ENCODE results near the gene ATP2B3. TPM values are rescaled to one million over a fixed set of nuclear protein-coding genes. Genes with fewer than 3 reads are reported as not detected.

The ATP2B3 gene
- total RNA-seq, 2 donors from 2014 or later = not detected

DNA sequence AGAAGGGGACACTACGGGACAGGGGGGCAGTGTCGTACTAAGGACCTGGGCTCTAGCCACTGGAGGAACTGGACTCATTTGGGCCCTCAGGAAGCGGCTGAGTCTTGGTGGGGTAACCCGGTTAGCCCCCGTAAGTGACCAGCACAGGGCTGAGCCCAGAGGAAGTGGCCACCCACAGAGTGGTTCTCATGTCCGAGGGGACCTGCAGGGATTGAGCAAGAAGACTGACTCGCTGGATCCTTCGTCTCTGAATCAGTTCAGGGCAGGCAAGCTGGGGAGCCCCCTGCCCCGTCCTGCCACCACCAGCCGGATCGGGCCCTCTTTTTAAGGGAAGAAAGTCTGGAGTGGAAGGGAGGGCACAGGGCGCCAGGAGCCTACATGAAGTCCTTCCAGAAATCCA is 23.4 kb upstream of the ATP2B3 start:
- H3K27me3 ChIP-seq = no peaks in the 10 kb centered on the region
- DNase-seq (ENCODE audit: low spot score) = peak; percentile 69
- TF ChIP-seq, protein P1, sequence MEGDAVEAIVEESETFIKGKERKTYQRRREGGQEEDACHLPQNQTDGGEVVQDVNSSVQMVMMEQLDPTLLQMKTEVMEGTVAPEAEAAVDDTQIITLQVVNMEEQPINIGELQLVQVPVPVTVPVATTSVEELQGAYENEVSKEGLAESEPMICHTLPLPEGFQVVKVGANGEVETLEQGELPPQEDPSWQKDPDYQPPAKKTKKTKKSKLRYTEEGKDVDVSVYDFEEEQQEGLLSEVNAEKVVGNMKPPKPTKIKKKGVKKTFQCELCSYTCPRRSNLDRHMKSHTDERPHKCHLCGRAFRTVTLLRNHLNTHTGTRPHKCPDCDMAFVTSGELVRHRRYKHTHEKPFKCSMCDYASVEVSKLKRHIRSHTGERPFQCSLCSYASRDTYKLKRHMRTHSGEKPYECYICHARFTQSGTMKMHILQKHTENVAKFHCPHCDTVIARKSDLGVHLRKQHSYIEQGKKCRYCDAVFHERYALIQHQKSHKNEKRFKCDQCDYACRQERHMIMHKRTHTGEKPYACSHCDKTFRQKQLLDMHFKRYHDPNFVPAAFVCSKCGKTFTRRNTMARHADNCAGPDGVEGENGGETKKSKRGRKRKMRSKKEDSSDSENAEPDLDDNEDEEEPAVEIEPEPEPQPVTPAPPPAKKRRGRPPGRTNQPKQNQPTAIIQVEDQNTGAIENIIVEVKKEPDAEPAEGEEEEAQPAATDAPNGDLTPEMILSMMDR (IDR thresholded peaks at IDR 0.05) = no peak
- no peaks in the 10 kb centered on the region for H3K9me3 ChIP-seq
- peaks cover 0 to 21% of the 10 kb centered on the region in 2 donors for H3K4me1 ChIP-seq
- peak overlapping the region in 1 of 2 donors; percentile 47 for H3K4me3 ChIP-seq
- H3K36me3 ChIP-seq = no peaks in the 10 kb centered on the region
- H3K27ac ChIP-seq = peak overlapping the region; percentile 69 to 74

DNA sequence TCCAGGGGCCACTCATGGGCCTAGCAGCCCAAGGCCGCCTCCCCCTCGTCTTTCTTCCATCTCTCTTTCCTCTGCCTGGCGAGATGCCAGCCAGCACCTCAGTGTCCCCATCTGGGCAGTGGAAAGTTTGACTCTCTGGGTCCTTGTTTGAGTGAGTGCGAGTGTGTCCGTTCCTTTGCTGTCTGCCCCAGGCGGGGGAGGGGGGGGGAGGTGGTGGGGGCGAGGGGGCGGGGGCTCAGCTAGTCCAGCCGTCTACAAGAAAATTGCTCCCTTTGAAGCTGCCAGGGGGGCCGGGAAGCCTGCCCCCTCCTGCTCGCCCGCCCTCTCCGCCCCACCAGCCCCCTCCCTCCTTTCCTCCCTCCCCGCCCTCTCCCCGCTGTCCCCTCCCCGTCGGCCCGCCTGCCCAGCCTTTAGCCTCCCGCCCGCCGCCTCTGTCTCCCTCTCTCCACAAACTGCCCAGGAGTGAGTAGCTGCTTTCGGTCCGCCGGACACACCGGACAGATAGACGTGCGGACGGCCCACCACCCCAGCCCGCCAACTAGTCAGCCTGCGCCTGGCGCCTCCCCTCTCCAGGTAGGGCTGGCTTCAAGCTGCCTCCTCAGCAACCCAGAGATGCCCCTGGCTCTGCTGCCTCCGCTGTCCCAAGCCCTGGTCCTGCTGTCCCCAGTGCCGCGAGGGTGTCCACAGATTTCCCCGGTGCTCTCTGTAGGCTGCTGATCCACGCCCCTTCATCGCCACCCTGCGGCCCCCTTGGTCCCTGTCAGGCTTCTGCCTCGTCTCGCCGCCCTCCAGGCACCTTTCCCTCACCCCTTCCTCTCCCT is 22.7 kb upstream of the ATP2B3 start, which contains the start of gene BGN:
Gene BGN, plus strand, starts transcription at position 440 of the 821 bp plus-strand sequence. CDS start 9,652 bp downstream, outside the sequence.
- TF ChIP-seq, protein P1 (IDR thresholded peaks at IDR 0.05) = peak in 1 of 2 donors; percentile 39
- Histone ChIP-seq H3K36me3 (no peaks in the 10 kb centered on the region), H3K27me3 (no peaks in the 10 kb centered on the region), H3K4me1 (peaks cover 0 to 21% of the 10 kb centered on the region in 2 donors), H3K27ac (peak within 1 kb of the TSS; percentile 69 to 74), H3K9me3 (no peaks in the 10 kb centered on the region), H3K4me3 (peak within 1 kb of the TSS; percentile 39 to 47)
- DNase-seq (ENCODE audit: low spot score) = no peak

DNA sequence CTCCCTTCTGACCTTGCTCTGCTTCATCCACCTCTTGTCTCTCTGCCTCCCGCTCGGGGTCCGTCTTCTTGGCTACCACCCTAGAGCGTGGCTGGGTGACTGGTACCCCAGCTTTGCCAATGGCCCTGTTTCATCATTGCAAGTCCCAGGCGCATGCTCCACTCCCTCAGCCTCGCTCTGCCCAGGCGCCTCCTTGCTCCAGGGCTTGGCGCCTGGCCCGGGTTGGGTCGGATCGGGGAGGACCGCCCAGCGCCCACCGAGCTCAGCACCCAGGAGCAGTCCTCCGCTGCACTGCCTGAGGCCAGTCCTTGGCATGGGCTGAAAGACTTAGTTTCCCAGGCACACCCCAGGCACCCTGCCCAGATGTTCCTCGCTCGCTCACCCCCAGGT is 22.1 kb upstream of the ATP2B3 start:
- peak overlapping the region; percentile 69 to 74 for H3K27ac ChIP-seq
- DNase-seq (ENCODE audit: low spot score) = no peak

DNA sequence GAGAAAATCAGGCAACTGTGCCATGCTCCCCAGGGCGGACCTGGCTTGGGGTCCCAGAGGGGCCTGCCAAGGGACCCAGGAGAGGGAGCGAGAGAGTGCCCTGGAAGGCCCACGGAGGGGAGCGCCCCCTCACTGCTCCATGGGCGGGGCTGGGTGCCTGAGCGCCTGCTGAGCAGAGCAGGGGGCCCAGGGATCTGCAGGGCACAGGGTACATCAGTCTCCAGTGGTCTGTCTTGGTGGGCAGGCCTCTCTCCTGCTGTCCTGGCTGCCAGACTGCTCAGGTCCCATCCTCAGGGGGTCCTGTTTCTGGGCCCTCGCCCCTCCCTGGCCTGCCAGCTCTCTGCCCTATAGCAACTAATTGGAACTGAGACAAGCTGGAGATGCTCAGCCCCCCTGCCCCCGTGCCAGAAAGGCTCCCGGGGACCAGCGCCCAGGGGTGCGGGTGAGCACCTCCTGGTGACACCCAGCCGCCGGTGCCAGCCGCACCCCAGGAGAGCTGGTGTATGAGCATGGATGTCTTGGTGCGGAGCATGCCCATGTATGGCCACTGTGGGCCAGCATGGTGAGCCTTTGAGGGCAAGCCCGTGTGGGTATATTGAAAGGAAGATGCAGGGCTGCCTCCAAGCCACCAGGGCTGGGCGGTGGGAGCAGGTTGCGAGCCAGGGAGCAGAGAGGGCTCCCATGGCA is 21.4 kb upstream of the ATP2B3 start:
- H3K27ac ChIP-seq = peak overlapping the region; percentile 9 to 69
- peaks cover 0 to 20% of the 10 kb centered on the region in 2 donors for H3K4me1 ChIP-seq
- DNase-seq (ENCODE audit: low spot score) = no peak
- no peaks in the 10 kb centered on the region for H3K9me3 ChIP-seq
- TF ChIP-seq, protein P1 (IDR thresholded peaks at IDR 0.05) = no peak
- peak overlapping the region; percentile 39 to 47 for H3K4me3 ChIP-seq
- no peaks in the 10 kb centered on the region for H3K36me3 ChIP-seq
- H3K27me3 ChIP-seq = no peaks in the 10 kb centered on the region

More for the DNA sequence above, 22.1 kb upstream of the ATP2B3 start:
- TF ChIP-seq, protein P1 (IDR thresholded peaks at IDR 0.05) = no peak
- H3K4me3 ChIP-seq = peak overlapping the region; percentile 39 to 47
- no peaks in the 10 kb centered on the region for H3K27me3 ChIP-seq
- peaks cover 0 to 21% of the 10 kb centered on the region in 2 donors for H3K4me1 ChIP-seq
- no peaks in the 10 kb centered on the region for H3K36me3 ChIP-seq
- H3K9me3 ChIP-seq = no peaks in the 10 kb centered on the region

DNA sequence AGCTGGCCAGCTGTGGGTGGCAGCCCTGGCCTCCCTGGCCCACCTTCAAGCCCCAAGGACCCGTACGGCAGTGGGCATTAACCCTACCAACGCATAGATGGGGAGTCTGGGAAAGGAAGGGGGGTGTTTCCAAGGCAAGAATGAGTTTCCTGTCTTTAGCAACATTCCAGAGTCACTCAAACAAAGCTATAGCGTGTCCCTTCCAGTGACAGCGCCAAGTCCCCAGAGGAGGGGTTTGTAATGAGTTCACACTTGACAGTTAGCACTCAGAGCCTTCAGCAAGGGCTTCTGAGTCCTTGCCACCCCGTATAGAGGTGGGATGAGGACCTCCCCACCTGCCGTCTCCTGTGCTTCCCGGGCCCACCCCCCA is 20.9 kb upstream of the ATP2B3 start:
- no peaks in the 10 kb centered on the region for H3K36me3 ChIP-seq
- H3K4me1 ChIP-seq = peaks cover 0 to 14% of the 10 kb centered on the region in 2 donors
- no peaks in the 10 kb centered on the region for H3K27me3 ChIP-seq
- TF ChIP-seq, protein P1 (IDR thresholded peaks at IDR 0.05) = no peak
- peak overlapping the region; percentile 9 to 53 for H3K27ac ChIP-seq
- H3K4me3 ChIP-seq = peak overlapping the region; percentile 39 to 47
- no peaks in the 10 kb centered on the region for H3K9me3 ChIP-seq
- no peak for DNase-seq (ENCODE audit: low spot score)
